ENCODE measurements around the gene EBF4.
A peak's percentile ranks its signal among the peaks of the same experiment; 100 is the strongest.

The EBF4 gene

DNA sequence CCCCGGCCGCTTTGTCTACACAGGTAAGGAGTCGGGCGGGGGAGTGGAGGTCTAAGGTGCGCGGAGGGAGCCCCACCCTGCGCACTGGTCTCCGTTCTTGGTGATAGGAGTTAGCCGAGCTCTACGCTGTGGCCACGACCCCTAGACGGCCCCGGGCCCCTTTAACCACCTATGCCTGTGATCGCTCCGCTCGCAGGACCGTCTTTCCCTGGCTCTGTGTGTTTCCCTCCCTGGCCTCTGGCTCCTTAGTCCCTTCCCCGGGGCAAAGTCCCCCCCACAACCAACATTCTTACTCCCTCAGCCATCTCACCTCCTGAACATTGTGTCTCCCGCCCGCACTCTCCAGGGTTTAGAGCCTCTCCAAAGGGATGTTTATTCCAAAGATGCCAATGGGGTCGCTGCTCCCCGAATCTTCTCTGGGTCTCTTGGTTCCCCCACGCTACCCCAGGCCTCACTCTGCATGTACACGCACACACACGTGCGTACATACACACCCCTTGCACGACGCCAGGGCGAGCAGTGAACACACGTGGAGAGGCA lies 57.4 kb downstream of the EBF4 start:
- DNase-seq (ENCODE audit: insufficient read length): no peak
- TF ChIP-seq POLR2AphosphoS5 (IDR thresholded peaks at IDR 0.05; ENCODE audit: low read depth, low read length) (no peak), TAF1 (IDR thresholded peaks at IDR 0.05; ENCODE audit: borderline replicate concordance, low read depth, low read length) (no peak), POLR2A (IDR thresholded peaks at IDR 0.05; ENCODE audit: low read depth, low read length) (no peak)
- FAIRE-seq: no peak

DNA sequence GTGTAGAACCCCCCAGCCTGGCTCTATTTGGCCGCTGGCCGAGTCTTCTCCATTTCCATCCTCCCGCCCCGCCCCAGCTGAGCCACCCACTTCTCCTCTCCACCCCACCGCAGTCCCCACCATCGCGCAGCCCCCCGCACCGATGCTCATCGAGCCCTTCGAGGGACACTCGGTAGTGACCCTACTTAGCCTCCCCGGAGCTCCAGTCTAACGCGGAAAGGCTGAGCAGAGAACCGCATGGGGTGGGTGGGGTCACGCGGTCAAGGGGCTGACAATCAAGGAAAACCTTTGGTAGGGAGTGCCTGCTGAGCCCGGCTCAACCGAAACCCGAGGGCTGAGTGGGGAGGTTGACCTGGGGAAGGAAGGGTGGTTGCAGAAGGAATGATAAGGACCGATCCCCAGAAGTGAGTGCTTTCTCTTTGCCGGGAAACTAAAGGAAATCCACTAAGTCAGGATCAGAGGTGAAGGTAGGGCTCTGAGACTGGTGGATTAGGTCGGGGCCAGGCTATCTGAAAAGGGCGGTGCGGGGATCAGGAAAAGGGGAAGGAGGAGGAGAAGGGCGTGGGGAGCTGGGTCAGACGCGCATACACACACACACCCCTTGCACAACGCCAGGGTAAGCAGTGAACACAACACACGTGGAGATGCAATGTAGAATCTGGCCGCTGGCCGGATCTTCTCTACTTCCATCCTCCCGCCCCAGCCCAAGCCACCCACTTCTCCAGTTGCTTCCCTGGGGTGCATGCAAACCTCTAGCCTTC lies 58.1 kb downstream of the EBF4 start:
- FAIRE-seq (no peak), DNase-seq (ENCODE audit: insufficient read length) (no peak)
- no peak for TF ChIP-seq POLR2A (IDR thresholded peaks at IDR 0.05; ENCODE audit: low read depth, low read length)
- TF ChIP-seq POLR2AphosphoS5 (IDR thresholded peaks at IDR 0.05; ENCODE audit: low read depth, low read length): no peak
- TF ChIP-seq TAF1 (IDR thresholded peaks at IDR 0.05; ENCODE audit: borderline replicate concordance, low read depth, low read length): no peak

- FAIRE-seq (no peak), DNase-seq (ENCODE audit: insufficient read length) (no peak)
- TF ChIP-seq POLR2AphosphoS5 (IDR thresholded peaks at IDR 0.05; ENCODE audit: low read depth, low read length): no peak
These were observed 58.8 kb downstream of the EBF4 start for GRCh38 chr20:2751347-2751877.

DNA sequence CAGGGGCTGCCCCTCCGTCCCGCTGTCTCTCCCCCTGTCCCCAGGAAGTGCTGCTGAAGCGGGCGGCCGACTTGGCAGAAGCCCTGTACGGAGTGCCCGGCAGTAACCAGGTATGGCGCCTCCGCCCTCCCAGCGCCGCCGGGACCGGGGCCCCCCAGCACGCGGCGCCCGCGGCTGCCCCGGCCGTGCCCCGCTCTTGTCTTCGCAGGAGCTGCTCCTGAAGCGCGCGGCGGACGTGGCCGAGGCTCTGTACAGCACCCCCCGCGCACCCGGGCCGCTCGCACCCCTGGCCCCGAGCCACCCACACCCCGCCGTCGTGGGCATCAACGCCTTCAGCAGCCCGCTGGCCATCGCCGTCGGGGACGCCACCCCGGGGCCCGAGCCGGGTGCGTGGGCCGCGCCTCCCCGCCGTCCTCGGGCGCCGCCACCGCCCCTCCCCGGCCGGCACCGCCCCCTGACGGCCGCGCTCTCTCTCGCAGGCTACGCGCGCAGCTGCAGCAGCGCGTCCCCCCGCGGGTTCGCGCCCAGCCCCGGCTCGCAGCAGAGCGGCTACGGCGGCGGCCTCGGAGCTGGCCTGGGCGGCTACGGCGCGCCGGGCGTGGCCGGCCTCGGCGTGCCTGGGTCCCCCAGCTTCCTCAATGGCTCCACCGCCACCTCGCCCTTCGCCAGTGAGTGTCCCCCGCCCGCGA lies 59.4 kb downstream of the EBF4 start:
- FAIRE-seq: no peak
- no peak for TF ChIP-seq TAF1 (IDR thresholded peaks at IDR 0.05; ENCODE audit: borderline replicate concordance, low read depth, low read length)
- DNase-seq (ENCODE audit: insufficient read length): no peak

- FAIRE-seq (peak; percentile 5), DNase-seq (ENCODE audit: insufficient read length) (no peak)
- no peak for TF ChIP-seq POLR2AphosphoS5 (IDR thresholded peaks at IDR 0.05; ENCODE audit: low read depth, low read length)
- no peak for TF ChIP-seq TAF1 (IDR thresholded peaks at IDR 0.05; ENCODE audit: borderline replicate concordance, low read depth, low read length)
- no peak for TF ChIP-seq POLR2A (IDR thresholded peaks at IDR 0.05; ENCODE audit: low read depth, low read length)
These were observed 60.2 kb downstream of the EBF4 start for GRCh38 chr20:2752567-2753460.

GRCh38 chr20:2753461-2754040 lies 61.0 kb downstream of the EBF4 start:
- no peak for FAIRE-seq
- DNase-seq (ENCODE audit: insufficient read length): no peak
- TF ChIP-seq TAF1 (IDR thresholded peaks at IDR 0.05; ENCODE audit: borderline replicate concordance, low read depth, low read length) (no peak), POLR2A (IDR thresholded peaks at IDR 0.05; ENCODE audit: low read depth, low read length) (no peak), POLR2AphosphoS5 (IDR thresholded peaks at IDR 0.05; ENCODE audit: low read depth, low read length) (no peak)

GRCh38 chr20:2754424-2754823 lies 61.8 kb downstream of the EBF4 start:
- no peak for FAIRE-seq
- no peak for TF ChIP-seq POLR2A (IDR thresholded peaks at IDR 0.05; ENCODE audit: low read depth, low read length)
- TF ChIP-seq POLR2AphosphoS5 (IDR thresholded peaks at IDR 0.05; ENCODE audit: low read depth, low read length): no peak
- TF ChIP-seq TAF1 (IDR thresholded peaks at IDR 0.05; ENCODE audit: borderline replicate concordance, low read depth, low read length): no peak
- no peak for DNase-seq (ENCODE audit: insufficient read length)

- no peak for DNase-seq (ENCODE audit: insufficient read length)
- TF ChIP-seq TAF1 (IDR thresholded peaks at IDR 0.05; ENCODE audit: borderline replicate concordance, low read depth, low read length): no peak
- no peak for TF ChIP-seq POLR2AphosphoS5 (IDR thresholded peaks at IDR 0.05; ENCODE audit: low read depth, low read length)
- TF ChIP-seq POLR2A (IDR thresholded peaks at IDR 0.05; ENCODE audit: low read depth, low read length): no peak
- FAIRE-seq: no peak
These were observed 63.0 kb downstream of the EBF4 start for GRCh38 chr20:2755451-2756055.

DNA sequence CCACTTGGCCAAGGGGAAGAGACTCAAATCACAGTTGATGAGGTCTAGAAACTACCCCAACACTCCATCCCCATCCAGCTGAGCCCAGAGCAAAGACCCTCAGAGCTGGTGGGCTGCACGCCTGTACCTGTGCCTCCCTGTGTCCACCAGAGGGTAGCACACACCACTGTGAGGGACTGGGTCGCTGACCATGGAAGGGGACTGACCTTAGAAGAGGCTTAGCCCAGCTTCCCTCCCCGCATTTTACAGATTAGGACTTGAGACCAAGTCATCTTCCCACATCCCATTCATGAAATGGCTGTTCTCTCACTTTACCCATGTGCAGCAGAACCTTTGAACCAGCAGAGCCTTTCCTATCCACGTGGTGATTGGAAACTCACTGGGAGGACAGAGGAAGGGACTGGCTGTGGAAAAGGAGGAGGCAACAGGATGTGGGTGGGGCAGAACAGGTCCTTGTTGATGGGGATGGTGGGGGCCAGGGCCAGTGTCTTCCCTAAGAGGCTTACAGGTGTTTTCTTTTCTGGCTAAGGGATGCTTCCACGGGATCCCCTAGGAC lies 63.6 kb downstream of the EBF4 start:
- no peak for DNase-seq (ENCODE audit: insufficient read length)
- TF ChIP-seq POLR2AphosphoS5 (IDR thresholded peaks at IDR 0.05; ENCODE audit: low read depth, low read length) (no peak), POLR2A (IDR thresholded peaks at IDR 0.05; ENCODE audit: low read depth, low read length) (no peak), TAF1 (IDR thresholded peaks at IDR 0.05; ENCODE audit: borderline replicate concordance, low read depth, low read length) (no peak)
- no peak for FAIRE-seq

DNA sequence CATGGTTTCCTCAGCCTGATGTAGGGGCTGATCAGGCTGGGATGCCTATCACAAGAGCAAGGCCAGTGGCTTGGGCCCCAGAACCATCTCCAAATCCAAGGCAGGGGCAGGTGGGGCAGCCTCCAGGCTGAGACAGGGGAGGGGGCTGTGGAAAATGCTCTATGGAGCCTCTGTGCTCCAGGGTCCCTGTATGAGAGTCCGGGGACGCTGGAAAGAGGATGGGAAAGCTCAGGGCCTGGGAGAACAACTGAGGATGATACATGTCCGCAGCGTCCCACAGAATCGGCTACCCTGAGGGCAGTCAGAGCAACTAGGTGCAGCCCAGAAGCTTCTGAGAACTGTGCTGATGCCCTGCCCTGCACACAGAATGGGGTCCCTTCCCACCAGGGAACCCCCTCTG lies 64.4 kb downstream of the EBF4 start:
- no peak for DNase-seq (ENCODE audit: insufficient read length)
- TF ChIP-seq POLR2AphosphoS5 (IDR thresholded peaks at IDR 0.05; ENCODE audit: low read depth, low read length): no peak
- TF ChIP-seq TAF1 (IDR thresholded peaks at IDR 0.05; ENCODE audit: borderline replicate concordance, low read depth, low read length): no peak
- no peak for TF ChIP-seq POLR2A (IDR thresholded peaks at IDR 0.05; ENCODE audit: low read depth, low read length)
- no peak for FAIRE-seq
